Pancreas (tissue), 10 donors: ENCODE data around the gene TEDC1. TPM values are rescaled to one million over a fixed set of nuclear protein-coding genes. Genes with fewer than 3 reads are reported as not detected.

Experiments
- ATAC-seq, 4 donors: fragments of 200-7000 bp; cut with Tn5 transposase; one replicate each; pipeline versions ENCODE4 v1.8.0 to v1.9.1; 2020; ENCODE audit warnings: mild to moderate bottlenecking in 4 of 4, moderate library complexity in 4 of 4
- DNase-seq, 6 donors: peaks; one replicate each; pipeline ENCODE4 v3.0.0-alpha.2; 2020
- FAIRE-seq: peaks from 2 replicates; lab custom pipeline; 2012; peaks lifted over from hg19 to GRCh38; lab: Jason Lieb, UNC
- H3K27ac ChIP-seq, 4 donors: fragments of 200-600 bp; sonication (generic); 1 replicate in 3 of 4; 2 replicates in 1 of 4; pipeline versions ENCODE4 v1.5.0 to v1.8.0; 2020
- H3K27me3 ChIP-seq, 4 donors: fragments of 200-600 bp; one replicate each; pipeline ENCODE4 v1.8.0; 2021
- H3K36me3 ChIP-seq, 3 donors: fragments of 200-600 bp; sonication (generic) in 1 of 3; one replicate each; pipeline versions ENCODE4 v1.5.0 to v1.8.0; 2020 to 2021
- H3K4me1 ChIP-seq, 3 donors: fragments of 200-600 bp; one replicate each; pipeline ENCODE4 v1.8.0; 2021
- H3K4me3 ChIP-seq, 4 donors: fragments of 200-600 bp; sonication (generic) in 2 of 4; one replicate each; pipeline versions ENCODE4 v1.5.0 to v1.8.0; 2020 to 2021
- H3K9me3 ChIP-seq, 4 donors: fragments of 200-600 bp; one replicate each; pipeline ENCODE4 v1.8.0; 2021
- WGBS, 2 donors: extraction: QIAGEN DNeasy Blood & Tissue Kit; methylation state at CpG; one replicate each; pipeline ENCODE4 v1.1.7; 2013; 5-methylcytosine and 5-hydroxymethylcytosine counted together
- intact Hi-C, 3 donors: fragments of 100-400 bp; cut with DNase I; formaldehyde crosslinking; loops; one replicate each; pipeline versions ENCODE4 v1.11.1 to v1.14.2; 2022
- polyA plus RNA-seq, 2 donors: library from polyadenylated mRNA; stranded (reverse); fragments of 200-250 nt; gene quantifications; one replicate each; pipeline ENCODE4 v1.2.3, GENCODE V29; 2013
- total RNA-seq, 6 donors: library from RNA; stranded (reverse); fragmentation: NEBNext Ultra II Directional in 4 of 6; extraction: Animal tissue kit (Norgen Biotek cat#: 25700) in 4 of 6; gene quantifications; one replicate each; pipeline versions ENCODE4 v1.2.1 to v1.2.4, GENCODE V29; 2021 to 2023
- TF ChIP-seq, protein P1 (sequence below), 4 donors: fragments of 200-600 bp; sonication (generic) in 3 of 4; IDR thresholded peaks; one replicate each; pipeline versions ENCODE4 v1.5.0 to v1.8.0; 2021; ENCODE audit warnings: antibody characterized with exemption in 4 of 4
- donor health status: healthy with polysubstance abuse.
- donor health status: DM: no; HTN: no; CAD: no; lungs with moderate emphysema.
- donor health status: DM: no; HTN: no; CAD: no.
- donor health status: control.
- donor health status: control.
- donor health status: Bipolar disorder and iron deficiency.
- donor health status: DM: yes; HTN: yes; CAD: no.
- donor health status: DM: no; HTN: no; CAD: no.
- donor health status: DM: no; HTN: no; CAD: no.
- donor health status: DM: yes; HTN: yes; CAD: no.

The TEDC1 gene
- total and polyA plus RNA-seq, 8 donors, result 2.0 to 21.5 (median 4.0) TPM

GRCh38 chr14:105473677-105474482 lies 17.2 kb upstream of the TEDC1 start:
- Histone ChIP-seq H3K4me1 (peaks cover 12 to 32% (median 16%) of the 10 kb centered on the region in 3 donors), H3K4me3 (peak overlapping the region; percentile 34 to 65 (median 58)), H3K27me3 (no peaks in the 10 kb centered on the region), H3K27ac (peak overlapping the region; percentile 59 to 76 (median 66)), H3K9me3 (no peaks in the 10 kb centered on the region), H3K36me3 (no peaks in the 10 kb centered on the region)
- DNase-seq, result peak; percentile 82 to 96 (median 90)
- peak; percentile 43 to 67 (median 62) for ATAC-seq
- 4 to 5% methylated on average over 51 to 59 of the region's 60 CpGs for WGBS, 2 donors
- TF ChIP-seq, protein P1, sequence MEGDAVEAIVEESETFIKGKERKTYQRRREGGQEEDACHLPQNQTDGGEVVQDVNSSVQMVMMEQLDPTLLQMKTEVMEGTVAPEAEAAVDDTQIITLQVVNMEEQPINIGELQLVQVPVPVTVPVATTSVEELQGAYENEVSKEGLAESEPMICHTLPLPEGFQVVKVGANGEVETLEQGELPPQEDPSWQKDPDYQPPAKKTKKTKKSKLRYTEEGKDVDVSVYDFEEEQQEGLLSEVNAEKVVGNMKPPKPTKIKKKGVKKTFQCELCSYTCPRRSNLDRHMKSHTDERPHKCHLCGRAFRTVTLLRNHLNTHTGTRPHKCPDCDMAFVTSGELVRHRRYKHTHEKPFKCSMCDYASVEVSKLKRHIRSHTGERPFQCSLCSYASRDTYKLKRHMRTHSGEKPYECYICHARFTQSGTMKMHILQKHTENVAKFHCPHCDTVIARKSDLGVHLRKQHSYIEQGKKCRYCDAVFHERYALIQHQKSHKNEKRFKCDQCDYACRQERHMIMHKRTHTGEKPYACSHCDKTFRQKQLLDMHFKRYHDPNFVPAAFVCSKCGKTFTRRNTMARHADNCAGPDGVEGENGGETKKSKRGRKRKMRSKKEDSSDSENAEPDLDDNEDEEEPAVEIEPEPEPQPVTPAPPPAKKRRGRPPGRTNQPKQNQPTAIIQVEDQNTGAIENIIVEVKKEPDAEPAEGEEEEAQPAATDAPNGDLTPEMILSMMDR (IDR thresholded peaks at IDR 0.05), result no peak
- intact Hi-C loops, result no loop called here
- no peak for FAIRE-seq

DNA sequence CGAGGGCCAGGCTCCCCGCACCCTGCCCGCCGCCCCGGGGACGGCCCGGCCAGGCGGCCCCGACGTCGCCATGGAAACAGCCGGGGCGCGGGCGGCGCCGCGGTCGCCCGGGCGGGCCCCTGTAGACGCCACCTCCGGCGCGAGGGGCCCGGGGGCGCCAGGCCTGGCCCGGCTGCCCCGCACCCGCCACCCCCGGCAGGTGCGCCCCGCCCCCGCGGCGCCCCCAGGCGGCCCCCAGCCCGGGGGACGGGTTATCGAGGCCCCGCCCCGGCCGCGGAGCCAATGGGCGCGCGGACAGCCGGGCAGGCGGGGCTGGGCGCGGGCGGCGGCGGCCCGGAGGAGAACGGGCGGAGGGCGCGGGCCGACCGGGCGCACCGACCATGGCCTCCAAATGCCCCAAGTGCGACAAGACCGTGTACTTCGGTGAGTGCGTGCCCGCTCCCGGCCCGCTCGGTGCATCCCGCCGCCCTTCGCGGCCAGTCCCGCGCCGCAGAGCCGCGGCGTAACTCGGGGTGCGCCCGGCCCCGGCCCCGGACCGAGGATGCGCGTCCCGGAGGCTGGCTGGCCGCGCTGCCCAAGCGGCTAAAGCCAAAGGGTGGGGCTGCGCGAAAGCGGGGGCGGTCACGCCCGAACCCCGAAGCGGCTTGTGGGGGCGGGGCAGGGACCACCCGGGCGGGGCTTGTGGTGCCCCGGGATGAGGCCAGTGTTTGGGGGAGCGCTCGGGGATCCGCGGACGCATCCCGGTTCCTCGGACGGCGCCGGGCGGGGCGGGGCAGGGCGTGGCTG lies 16.4 kb upstream of the TEDC1 start, which contains the start of gene CRIP2:
Gene CRIP2, plus strand, starts transcription at position 339 of the 786 bp plus-strand sequence. Its CDS starts 42 bp downstream, at position 381.
- intact Hi-C loops, result no loop called here
- H3K4me1 ChIP-seq, result peaks cover 12 to 32% (median 16%) of the 10 kb centered on the region in 3 donors

GRCh38 chr14:105475269-105476096 lies 15.6 kb upstream of the TEDC1 start:
- DNase-seq (peak in 1 of 6 donors; percentile 62), ATAC-seq (peak in 2 of 4 donors; percentile 0 to 3), FAIRE-seq (no peak)
- 10 to 20% methylated on average over 34 to 48 of the region's 48 CpGs for WGBS, 2 donors
- Histone ChIP-seq H3K27ac (peak overlapping the region; percentile 66 to 83 (median 74)), H3K27me3 (peaks cover 0 to 4% (median 0%) of the 10 kb centered on the region in 4 donors), H3K4me1 (peaks cover 12 to 34% (median 16%) of the 10 kb centered on the region in 3 donors), H3K9me3 (no peaks in the 10 kb centered on the region), H3K4me3 (peak overlapping the region; percentile 28 to 65 (median 58)), H3K36me3 (no peaks in the 10 kb centered on the region)
- intact Hi-C loops, result no loop called here
- TF ChIP-seq, protein P1 (IDR thresholded peaks at IDR 0.05), result no peak

More for the DNA sequence above, 16.4 kb upstream of the TEDC1 start, which contains the start of gene CRIP2:
- Histone ChIP-seq H3K4me3 (peak within 1 kb of the TSS; percentile 51 to 65 (median 59)), H3K27me3 (peaks cover 0 to 2% (median 0%) of the 10 kb centered on the region in 4 donors), H3K9me3 (no peaks in the 10 kb centered on the region), H3K27ac (peak within 1 kb of the TSS; percentile 74 to 83 (median 76)), H3K36me3 (no peaks in the 10 kb centered on the region)
- WGBS, 2 donors, result 1 to 2% methylated on average over 40 to 118 of the region's 118 CpGs
- DNase-seq (peak in 2 of 6 donors; percentile 72 to 79), ATAC-seq (peak in 3 of 4 donors; percentile 22 to 43 (median 38)), FAIRE-seq (no peak)
- TF ChIP-seq, protein P1 (IDR thresholded peaks at IDR 0.05), result no peak

- Histone ChIP-seq H3K27ac (peak overlapping the region; percentile 66 to 83 (median 74)), H3K27me3 (peaks cover 0 to 4% (median 0%) of the 10 kb centered on the region in 4 donors), H3K36me3 (no peaks in the 10 kb centered on the region), H3K4me1 (peaks cover 16 to 37% (median 16%) of the 10 kb centered on the region in 3 donors), H3K4me3 (peak overlapping the region in 2 of 4 donors; percentile 65), H3K9me3 (no peaks in the 10 kb centered on the region)
- FAIRE-seq, result no peak
- TF ChIP-seq, protein P1 (IDR thresholded peaks at IDR 0.05), result no peak
- peak in 4 of 6 donors; percentile 47 to 83 (median 65) for DNase-seq
- WGBS, 2 donors, result 22 to 23% methylated on average over 19 to 21 of the region's 21 CpGs
- ATAC-seq, result peak; percentile 4 to 16 (median 10)
- intact Hi-C loops, result no loop called here
Observed at GRCh38 chr14:105476097-105476830, 14.8 kb upstream of the TEDC1 start.
